ENCODE measurements around the gene NTRK1. TPM values are rescaled to one million over a fixed set of nuclear protein-coding genes. Genes with fewer than 3 reads are reported as not detected.

The NTRK1 gene
- total RNA-seq, 2 experiments from 2014 or later: 0.67 TPM; not detected in 1

DNA sequence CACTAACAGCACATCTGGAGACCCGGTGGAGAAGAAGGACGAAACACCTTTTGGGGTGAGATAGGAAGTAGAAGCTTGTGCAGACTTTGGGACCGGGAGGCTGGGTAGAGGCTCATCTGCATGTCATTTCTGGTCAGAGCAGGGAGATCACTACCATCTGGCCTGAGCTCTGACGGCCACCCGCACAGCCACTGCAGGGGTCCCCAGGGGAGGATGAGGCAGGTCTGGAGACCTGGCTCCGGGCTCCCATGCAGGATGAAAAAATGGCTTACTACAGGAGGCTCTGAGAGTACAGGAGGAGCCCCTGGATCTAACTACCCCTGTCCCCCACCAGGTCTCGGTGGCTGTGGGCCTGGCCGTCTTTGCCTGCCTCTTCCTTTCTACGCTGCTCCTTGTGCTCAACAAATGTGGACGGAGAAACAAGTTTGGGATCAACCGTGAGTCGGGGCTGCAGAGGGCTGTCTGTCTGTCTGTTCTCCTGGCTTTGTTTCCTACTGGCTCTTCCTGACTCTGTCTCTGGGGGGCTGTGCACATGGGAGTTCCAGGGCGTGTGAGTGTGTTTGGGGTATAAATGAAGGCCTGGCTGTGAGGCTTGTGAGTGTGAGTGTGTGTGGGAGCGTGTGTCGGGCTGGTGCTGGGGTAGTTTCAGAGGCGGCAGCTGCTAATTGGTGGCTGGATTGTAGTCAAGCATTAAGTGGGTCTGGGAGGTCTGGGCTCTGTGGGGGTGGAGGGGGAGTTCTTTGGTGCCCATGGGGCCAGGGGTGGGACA, 14.1 kb downstream of the NTRK1 start:
- CTCF ChIA-PET: interaction anchor here (0.7 to 1.1 kb wide), 2 partner anchors 14 to 90 kb away, joined by 3 read pairs; no protein-coding TSS in a partner anchor
- peaks cover 2% of the 10 kb centered on the region for H3K27me3 Mint-ChIP-seq (ENCODE audit: low read depth)
- no peaks in the 10 kb centered on the region for H3K9me3 Mint-ChIP-seq
- intact Hi-C loops (cut with micrococcal nuclease): no loop called here
- H3K4me3 Mint-ChIP-seq: no peak overlapping the region
- H3K36me3 Mint-ChIP-seq (ENCODE audit: low read depth): no peaks in the 10 kb centered on the region
- H3K4me1 Mint-ChIP-seq (ENCODE audit: low read depth): peaks cover 2% of the 10 kb centered on the region
- DNase-seq: no peak
- no peak overlapping the region for H3K27ac Mint-ChIP-seq

DNA sequence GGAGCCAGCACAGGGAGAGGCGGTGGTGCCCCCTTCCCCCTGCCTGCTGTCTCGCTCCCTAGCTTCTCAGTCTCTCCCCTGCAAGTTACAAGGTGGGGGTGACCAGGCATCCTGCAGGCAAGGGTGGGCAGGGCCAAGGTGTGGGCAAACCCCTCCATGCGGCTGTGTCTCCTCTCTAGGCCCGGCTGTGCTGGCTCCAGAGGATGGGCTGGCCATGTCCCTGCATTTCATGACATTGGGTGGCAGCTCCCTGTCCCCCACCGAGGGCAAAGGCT, 14.6 kb downstream of the NTRK1 start:
- no peaks in the 10 kb centered on the region for H3K9me3 Mint-ChIP-seq
- H3K36me3 Mint-ChIP-seq (ENCODE audit: low read depth): no peaks in the 10 kb centered on the region
- no peak for DNase-seq
- CTCF ChIA-PET: interaction anchor here (1.1 kb wide), 1 partner anchor 14 kb away, joined by 3 read pairs; no protein-coding TSS in a partner anchor
- H3K27me3 Mint-ChIP-seq (ENCODE audit: low read depth): peaks cover 2% of the 10 kb centered on the region
- H3K4me1 Mint-ChIP-seq (ENCODE audit: low read depth): peaks cover 2% of the 10 kb centered on the region
- H3K27ac Mint-ChIP-seq: no peak overlapping the region
- intact Hi-C loops (cut with micrococcal nuclease): no loop called here
- no peak overlapping the region for H3K4me3 Mint-ChIP-seq

DNA sequence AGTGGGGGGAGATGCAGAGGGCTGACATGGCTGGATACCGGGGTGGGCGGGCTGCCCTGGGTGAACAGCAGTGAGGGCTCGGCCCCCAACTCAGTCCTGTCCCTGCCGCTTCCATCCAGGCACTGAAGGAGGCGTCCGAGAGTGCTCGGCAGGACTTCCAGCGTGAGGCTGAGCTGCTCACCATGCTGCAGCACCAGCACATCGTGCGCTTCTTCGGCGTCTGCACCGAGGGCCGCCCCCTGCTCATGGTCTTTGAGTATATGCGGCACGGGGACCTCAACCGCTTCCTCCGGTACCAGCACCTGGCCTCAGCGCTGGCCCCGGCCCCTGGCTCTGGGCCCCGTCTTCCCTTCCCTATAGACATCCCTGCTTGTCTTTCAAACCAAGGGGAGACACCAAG, 15.6 kb downstream of the NTRK1 start:
- Mint-ChIP-seq H3K27ac (no peak overlapping the region), H3K4me1 (ENCODE audit: low read depth) (no peaks in the 10 kb centered on the region), H3K27me3 (ENCODE audit: low read depth) (peaks cover 2% of the 10 kb centered on the region), H3K4me3 (no peak overlapping the region), H3K36me3 (ENCODE audit: low read depth) (no peaks in the 10 kb centered on the region), H3K9me3 (no peaks in the 10 kb centered on the region)
- DNase-seq: no peak
- intact Hi-C loops (cut with micrococcal nuclease): no loop called here
- CTCF ChIA-PET: interaction anchor here (0.6 to 1.4 kb wide), 5 partner anchors 9 to 218 kb away, joined by 3 to 5 read pairs (median 3); partner anchors contain the start of gene NTRK1

DNA sequence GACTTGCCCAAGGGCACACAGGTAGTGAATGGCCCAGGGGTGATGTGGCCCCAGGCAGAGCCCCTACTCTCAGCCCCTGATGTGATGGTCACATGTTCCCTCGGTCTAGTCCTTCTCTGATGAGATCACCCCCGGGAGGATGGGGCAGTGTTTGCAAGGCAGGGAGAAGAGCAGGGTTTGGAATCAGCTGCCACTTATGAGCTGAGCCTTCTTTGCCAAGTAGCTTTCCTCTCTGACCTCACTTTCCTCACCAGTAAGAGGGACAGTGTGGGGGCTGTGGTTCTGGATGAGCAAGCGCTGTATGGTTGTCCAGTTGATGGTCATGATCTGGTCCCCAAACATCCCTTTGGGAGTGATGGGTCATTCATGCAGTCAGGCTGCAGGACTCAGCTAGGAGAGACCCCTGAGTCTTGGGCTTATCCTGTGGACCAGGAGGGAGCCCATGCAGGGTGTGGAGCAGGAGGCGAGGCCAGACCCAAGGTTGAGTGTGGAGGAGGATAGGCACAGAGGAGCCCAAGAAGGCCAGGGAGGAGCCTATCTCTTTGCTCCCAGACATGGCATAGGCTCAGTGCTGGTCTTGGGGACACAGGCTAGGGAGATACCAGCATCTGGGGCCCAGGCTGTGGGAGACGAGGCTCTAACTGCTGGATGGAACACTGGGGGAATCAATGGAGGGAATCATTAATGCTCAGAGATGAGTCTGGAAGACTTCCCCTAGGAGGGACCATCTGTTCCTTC, 16.9 kb downstream of the NTRK1 start:
- H3K4me1 Mint-ChIP-seq (ENCODE audit: low read depth): no peaks in the 10 kb centered on the region
- H3K36me3 Mint-ChIP-seq (ENCODE audit: low read depth): no peaks in the 10 kb centered on the region
- peaks cover 2% of the 10 kb centered on the region for H3K27me3 Mint-ChIP-seq (ENCODE audit: low read depth)
- no peak overlapping the region for H3K4me3 Mint-ChIP-seq
- DNase-seq: no peak
- no peaks in the 10 kb centered on the region for H3K9me3 Mint-ChIP-seq
- intact Hi-C loops (cut with micrococcal nuclease): no loop called here
- CTCF ChIA-PET: interaction anchor here (0.9 to 1.4 kb wide), 3 partner anchors 8 to 17 kb away, joined by 3 to 5 read pairs (median 3); partner anchors contain the start of gene NTRK1
- no peak overlapping the region for H3K27ac Mint-ChIP-seq

- no peak for DNase-seq
- Mint-ChIP-seq H3K27ac (no peak overlapping the region), H3K4me3 (no peak overlapping the region), H3K9me3 (no peaks in the 10 kb centered on the region), H3K36me3 (ENCODE audit: low read depth) (no peaks in the 10 kb centered on the region), H3K27me3 (ENCODE audit: low read depth) (peaks cover 7% of the 10 kb centered on the region), H3K4me1 (ENCODE audit: low read depth) (no peaks in the 10 kb centered on the region)
- intact Hi-C loops (cut with micrococcal nuclease): no loop called here
- CTCF ChIA-PET: interaction anchor here (1.7 kb wide), 1 partner anchor 11 kb away, joined by 11 read pairs; no protein-coding TSS in a partner anchor
Measured at GRCh38 chr1:156879876-156880275, 19.2 kb downstream of the NTRK1 start.

DNA sequence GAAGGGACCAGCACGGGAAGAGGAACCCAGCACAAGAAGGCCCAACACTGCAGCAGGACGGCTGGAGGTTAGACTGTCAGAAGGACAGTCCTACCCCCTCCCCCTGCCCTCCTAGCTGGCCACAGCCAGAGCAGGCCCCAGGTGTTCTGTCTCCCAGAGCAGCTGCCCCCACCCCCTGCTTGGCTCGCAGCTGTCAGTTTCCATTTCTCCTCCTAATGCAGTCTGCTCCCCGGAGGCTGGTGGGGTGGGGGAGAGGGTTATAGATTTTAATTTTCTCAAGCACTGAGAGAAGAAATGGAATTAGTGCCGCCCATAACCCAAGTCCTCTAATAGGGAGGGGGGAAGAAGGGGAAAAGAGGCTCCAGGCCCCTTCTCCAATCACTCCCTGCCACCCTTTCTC, 19.8 kb downstream of the NTRK1 start:
- Mint-ChIP-seq H3K27ac (no peak overlapping the region), H3K4me1 (ENCODE audit: low read depth) (no peaks in the 10 kb centered on the region), H3K9me3 (no peaks in the 10 kb centered on the region), H3K36me3 (ENCODE audit: low read depth) (no peaks in the 10 kb centered on the region), H3K4me3 (no peak overlapping the region), H3K27me3 (ENCODE audit: low read depth) (peaks cover 7% of the 10 kb centered on the region)
- no peak for DNase-seq
- CTCF ChIA-PET: interaction anchor here (1.7 kb wide), 1 partner anchor 11 kb away, joined by 11 read pairs; no protein-coding TSS in a partner anchor
- intact Hi-C loops (cut with micrococcal nuclease): no loop called here

- H3K27ac Mint-ChIP-seq: no peak overlapping the region
- H3K4me1 Mint-ChIP-seq (ENCODE audit: low read depth): no peaks in the 10 kb centered on the region
- H3K27me3 Mint-ChIP-seq (ENCODE audit: low read depth): peaks cover 7% of the 10 kb centered on the region
- H3K4me3 Mint-ChIP-seq: no peak overlapping the region
- no peaks in the 10 kb centered on the region for H3K36me3 Mint-ChIP-seq (ENCODE audit: low read depth)
- CTCF ChIA-PET: interaction anchor here (1.7 kb wide), 1 partner anchor 10 kb away, joined by 11 read pairs; no protein-coding TSS in a partner anchor
- DNase-seq: no peak
- H3K9me3 Mint-ChIP-seq: no peaks in the 10 kb centered on the region
- intact Hi-C loops (cut with micrococcal nuclease): no loop called here
Measured at GRCh38 chr1:156881101-156881500, 20.4 kb downstream of the NTRK1 start.

GRCh38 chr1:156881663-156882062, 21.0 kb downstream of the NTRK1 start:
- CTCF ChIA-PET: interaction anchor here (0.9 to 1.2 kb wide), 2 partner anchors 10 to 22 kb away, joined by 3 to 4 read pairs; no protein-coding TSS in a partner anchor
- H3K27me3 Mint-ChIP-seq (ENCODE audit: low read depth): peaks cover 9% of the 10 kb centered on the region
- intact Hi-C loops (cut with micrococcal nuclease): no loop called here
- no peaks in the 10 kb centered on the region for H3K9me3 Mint-ChIP-seq
- H3K4me1 Mint-ChIP-seq (ENCODE audit: low read depth): no peaks in the 10 kb centered on the region
- no peak overlapping the region for H3K27ac Mint-ChIP-seq
- no peak overlapping the region for H3K4me3 Mint-ChIP-seq
- DNase-seq: no peak
- H3K36me3 Mint-ChIP-seq (ENCODE audit: low read depth): no peaks in the 10 kb centered on the region

DNA sequence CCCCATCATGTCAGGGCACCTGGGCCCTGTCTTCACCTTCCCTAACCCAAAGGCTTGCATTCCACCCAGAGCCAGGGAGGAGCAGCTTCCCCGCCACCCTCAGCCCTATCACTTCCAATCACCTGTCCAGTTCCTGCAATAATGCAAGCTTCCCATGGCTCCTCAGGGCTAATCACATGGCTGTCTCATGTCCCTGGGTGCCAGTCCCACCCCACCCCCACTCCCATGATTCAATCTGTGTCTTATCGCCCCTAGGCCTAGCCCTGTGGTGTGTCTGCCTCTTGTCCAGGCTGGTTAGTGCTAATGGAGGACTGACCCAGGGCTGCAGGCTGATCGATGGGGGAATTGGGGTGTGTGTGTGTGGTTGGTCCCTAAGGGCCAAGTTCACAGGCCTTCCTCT, 21.9 kb downstream of the NTRK1 start:
- intact Hi-C loops (cut with micrococcal nuclease): no loop called here
- Mint-ChIP-seq H3K4me1 (ENCODE audit: low read depth) (no peaks in the 10 kb centered on the region), H3K27ac (no peak overlapping the region), H3K4me3 (no peak overlapping the region), H3K27me3 (ENCODE audit: low read depth) (peaks cover 10% of the 10 kb centered on the region), H3K9me3 (no peaks in the 10 kb centered on the region), H3K36me3 (ENCODE audit: low read depth) (no peaks in the 10 kb centered on the region)
- no peak for DNase-seq
- CTCF ChIA-PET: interaction anchor here (0.9 to 1.2 kb wide), 2 partner anchors 9 to 23 kb away, joined by 3 to 4 read pairs; no protein-coding TSS in a partner anchor

DNA sequence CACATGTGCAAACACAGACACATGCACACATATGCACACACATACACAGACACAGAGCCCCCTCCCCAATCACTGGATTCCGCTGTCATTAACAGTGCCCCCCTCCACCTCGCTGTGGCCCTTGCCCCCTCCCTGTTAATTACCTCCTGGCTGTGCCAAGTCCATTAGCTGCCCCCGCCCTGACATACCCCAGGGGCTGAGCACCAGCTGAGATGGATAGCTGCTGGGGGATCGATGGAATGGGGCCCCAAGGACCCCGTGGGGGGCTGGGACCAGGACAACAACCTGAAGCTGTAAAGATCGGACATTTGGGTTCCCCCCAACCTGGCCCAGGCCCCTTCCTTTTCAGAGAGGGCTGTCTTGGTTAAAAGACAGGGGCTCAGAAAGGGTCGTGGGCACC, 23.3 kb downstream of the NTRK1 start:
- intact Hi-C loops (cut with micrococcal nuclease): no loop called here
- Mint-ChIP-seq H3K36me3 (ENCODE audit: low read depth) (no peaks in the 10 kb centered on the region), H3K27me3 (ENCODE audit: low read depth) (peaks cover 12% of the 10 kb centered on the region), H3K27ac (no peak overlapping the region), H3K4me3 (no peak overlapping the region), H3K9me3 (no peaks in the 10 kb centered on the region), H3K4me1 (ENCODE audit: low read depth) (no peaks in the 10 kb centered on the region)
- no peak for DNase-seq
- CTCF ChIA-PET: interaction anchor here (0.6 to 1.8 kb wide), 6 partner anchors 16 to 194 kb away, joined by 3 to 5 read pairs (median 4); no protein-coding TSS in a partner anchor

- peaks cover 16% of the 10 kb centered on the region for H3K27me3 Mint-ChIP-seq (ENCODE audit: low read depth)
- DNase-seq: no peak
- no peak overlapping the region for H3K4me3 Mint-ChIP-seq
- H3K36me3 Mint-ChIP-seq (ENCODE audit: low read depth): no peaks in the 10 kb centered on the region
- H3K4me1 Mint-ChIP-seq (ENCODE audit: low read depth): no peaks in the 10 kb centered on the region
- H3K27ac Mint-ChIP-seq: no peak overlapping the region
- H3K9me3 Mint-ChIP-seq: no peaks in the 10 kb centered on the region
- CTCF ChIA-PET: interaction anchor here (0.6 to 1.8 kb wide), 6 partner anchors 8 to 195 kb away, joined by 3 to 5 read pairs (median 4); no protein-coding TSS in a partner anchor
- intact Hi-C loops (cut with micrococcal nuclease): no loop called here
Measured at GRCh38 chr1:156884560-156885184, 24.0 kb downstream of the NTRK1 start.

GRCh38 chr1:156885314-156885713, 24.6 kb downstream of the NTRK1 start:
- CTCF ChIA-PET: interaction anchor here (1.0 to 8.5 kb wide), 4 partner anchors 8 to 159 kb away, joined by 3 to 82 read pairs (median 4); no protein-coding TSS in a partner anchor
- intact Hi-C loops (cut with micrococcal nuclease): no loop called here
- Mint-ChIP-seq H3K27me3 (ENCODE audit: low read depth) (peaks cover 18% of the 10 kb centered on the region), H3K9me3 (no peaks in the 10 kb centered on the region), H3K4me3 (no peak overlapping the region), H3K36me3 (ENCODE audit: low read depth) (no peaks in the 10 kb centered on the region), H3K4me1 (ENCODE audit: low read depth) (no peaks in the 10 kb centered on the region), H3K27ac (no peak overlapping the region)
- DNase-seq: no peak

All from activated naive CD4-positive, alpha-beta T cell treated with anti-CD3 and anti-CD28 coated beads for 36 hours (primary cell).